Brain pericyte (primary cell): ENCODE data around the gene MICU1.
A peak's percentile ranks its signal among the peaks of the same experiment; 100 is the strongest.
"Not testable (repeated sequence)": the region's sequence is repeated elsewhere in the genome, so short reads cannot be mapped to it uniquely, and the experiment has no call there.

Source experiments
- DNase-seq: peaks from one replicate; pipeline ENCODE4 v3.0.0-alpha.2; 2012; ENCODE audit warnings: low read depth, low spot score

The MICU1 gene

GRCh38 chr10:72625608-72626443 is at the start of gene MICU1:
Gene MICU1 (minus strand): TSS chr10:72626079. CDS start chr10:72566793, 59,286 bp downstream.
- peak; percentile 82 for DNase-seq

GRCh38 chr10:72674174-72674573 is 48.3 kb upstream of the MICU1 start:
- not testable (repeated sequence) for DNase-seq

GRCh38 chr10:72673280-72673679 is 47.4 kb upstream of the MICU1 start:
- DNase-seq, result no peak

- DNase-seq, result no peak
These were observed 41.5 kb upstream of the MICU1 start for GRCh38 chr10:72667207-72667864.

GRCh38 chr10:72665925-72666324 is 40.0 kb upstream of the MICU1 start:
- DNase-seq, result no peak

- DNase-seq, result no peak
These were observed 38.1 kb upstream of the MICU1 start for GRCh38 chr10:72663971-72664370.

GRCh38 chr10:72661431-72661830 is 35.6 kb upstream of the MICU1 start:
- no peak for DNase-seq

GRCh38 chr10:72660220-72660619 is 34.3 kb upstream of the MICU1 start:
- DNase-seq, result no peak

- no peak for DNase-seq
These were observed 33.8 kb upstream of the MICU1 start for GRCh38 chr10:72659694-72660093.

- no peak for DNase-seq
These were observed 33.0 kb upstream of the MICU1 start for GRCh38 chr10:72658696-72659400.

GRCh38 chr10:72654720-72655119 is 28.8 kb upstream of the MICU1 start:
- DNase-seq, result no peak

- no peak for DNase-seq
These were observed 27.7 kb upstream of the MICU1 start for GRCh38 chr10:72653383-72654096.

GRCh38 chr10:72649291-72649690 is 23.4 kb upstream of the MICU1 start:
- DNase-seq, result no peak

- DNase-seq, result no peak
These were observed 22.4 kb upstream of the MICU1 start for GRCh38 chr10:72648301-72648700.

GRCh38 chr10:72646971-72647370 is 21.1 kb upstream of the MICU1 start:
- DNase-seq, result not testable (repeated sequence)

- DNase-seq, result no peak
These were observed 19.5 kb upstream of the MICU1 start for GRCh38 chr10:72645263-72645858.

- no peak for DNase-seq
These were observed 16.4 kb upstream of the MICU1 start for GRCh38 chr10:72642318-72642717.

GRCh38 chr10:72639441-72639873 is 13.6 kb upstream of the MICU1 start:
- DNase-seq, result no peak

GRCh38 chr10:72638586-72639440 is 12.9 kb upstream of the MICU1 start:
- DNase-seq, result no peak

- DNase-seq, result no peak
These were observed 11.5 kb upstream of the MICU1 start for GRCh38 chr10:72637398-72637857.
